Right lobe of liver (tissue), 6 donors: Measurements from ENCODE around the gene HMGCS1. TPM values are rescaled to one million over a fixed set of nuclear protein-coding genes. Genes with fewer than 3 reads are reported as not detected.

ENCODE experiments used
- ATAC-seq, 4 donors: fragments of 200-7000 bp; cut with Tn5 transposase; one replicate each; pipeline ENCODE4 v1.9.1; 2020; ENCODE audit warnings: mild to moderate bottlenecking in 4 of 4, moderate library complexity in 4 of 4
- DNase-seq, 3 donors: peaks; one replicate each; pipeline ENCODE4 v3.0.0-alpha.2; 2020
- H3K27ac ChIP-seq, 3 donors: fragments of 200-600 bp; one replicate each; pipeline ENCODE4 v1.8.0; 2022
- H3K27me3 ChIP-seq, 2 donors: fragments of 200-600 bp; one replicate each; pipeline ENCODE4 v1.8.0; 2022
- H3K36me3 ChIP-seq, 4 donors: fragments of 200-600 bp; sonication (generic) in 1 of 4; one replicate each; pipeline versions ENCODE4 v1.5.1 to v1.8.0; 2017 to 2022; ENCODE audit warnings: control low read depth in 1 of 4
- H3K4me1 ChIP-seq, 4 donors: fragments of 200-600 bp; sonication (generic) in 1 of 4; one replicate each; pipeline versions ENCODE4 v1.5.1 to v1.8.0; 2017 to 2022; ENCODE audit warnings: control low read depth in 1 of 4
- H3K4me3 ChIP-seq, 3 donors: fragments of 200-600 bp; one replicate each; pipeline ENCODE4 v1.8.0; 2022
- H3K9me3 ChIP-seq, 4 donors: fragments of 200-600 bp; sonication (generic) in 1 of 4; one replicate each; pipeline versions ENCODE4 v1.5.1 to v1.8.0; 2017 to 2022; ENCODE audit warnings: control low read depth in 1 of 4
- POLR2A ChIP-seq: fragments of 450-650 bp; IDR thresholded peaks from one replicate; pipeline ENCODE4 v1.6.1; 2017; ENCODE audit warnings: antibody characterized with exemption, mild to moderate bottlenecking
- WGBS: methylation state at CpG from one replicate; pipeline ENCODE4 v1.1.6; 2018; ENCODE audit warnings: low coverage, low lambda C conversion rate; ENCODE audit not compliant: insufficient coverage; ENCODE audit errors: missing lambda C conversion rate; 5-methylcytosine and 5-hydroxymethylcytosine counted together
- intact Hi-C, 2 donors: fragments of 100-400 bp; cut with DNase I; formaldehyde crosslinking; loops; one replicate each; pipeline versions ENCODE4 v1.11.2 to v1.14.1; 2022
- total RNA-seq, 6 experiments: library from RNA; depleted of rRNA in 2 of 6; stranded (reverse); fragments of >200 nt in 2 of 6; fragmentation: NEBNext Ultra II Directional in 3 of 6; extraction: Animal tissue kit (Norgen Biotek cat#: 25700) in 3 of 6; gene quantifications; one replicate each; pipeline versions ENCODE4 v1.1.0 to v1.2.4, GENCODE V29; 2016 to 2023
- TF ChIP-seq, protein P1 (sequence below), 4 donors: fragments of 200-600 bp in 3 of 4; fragments of 450-650 bp in 1 of 4; IDR thresholded peaks; one replicate each; pipeline versions ENCODE4 v1.5.1 to v1.8.0; 2016 to 2022; ENCODE audit warnings: antibody characterized with exemption in 4 of 4, mild to moderate bottlenecking in 2 of 4
- donor health status: DM: no; HTN: yes; CAD: no.
- donor health status: DM: no; HTN: no; CAD: no.
- donor health status: DM: no; HTN: no; CAD: no.
- donor health status: DM: no; HTN: yes; CAD: no.
- donor health status: DM: no; HTN: yes; CAD: no.

The HMGCS1 gene
- total RNA-seq, 6 experiments from 2014 or later, result 27.9 to 341 (median 62.0) TPM

DNA sequence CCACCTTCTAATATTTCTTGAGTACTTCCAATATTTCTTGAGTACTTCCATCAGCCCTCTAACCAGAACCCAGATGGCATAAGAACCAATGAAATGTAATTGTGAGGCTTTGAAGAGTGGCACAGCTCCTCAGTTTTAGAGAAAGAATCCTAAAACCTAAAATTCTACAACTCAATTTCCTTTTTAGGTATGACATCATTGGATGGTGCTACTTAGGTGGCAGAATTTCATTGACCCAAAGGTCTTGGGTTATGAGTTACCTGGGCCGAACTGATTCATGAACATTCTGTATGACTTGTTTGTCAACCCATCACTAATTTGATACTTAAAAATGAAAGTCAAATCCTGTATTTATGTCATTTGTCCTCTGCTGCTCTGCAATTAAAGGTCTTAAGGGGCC is 13.1 kb downstream of the HMGCS1 start:
- DNase-seq, result no peak
- Histone ChIP-seq H3K4me3 (no peak overlapping the region), H3K27me3 (no peaks in the 10 kb centered on the region), H3K27ac (no peak overlapping the region), H3K9me3 (no peaks in the 10 kb centered on the region), H3K36me3 (peaks cover 1 to 46% (median 21%) of the 10 kb centered on the region in 4 donors), H3K4me1 (peaks cover 0 to 30% (median 0%) of the 10 kb centered on the region in 4 donors)
- WGBS, result 54% methylated on average over 1 of the region's 1 CpG
- ATAC-seq, result no peak
- intact Hi-C loops, result no loop called here
- TF ChIP-seq, protein P1, sequence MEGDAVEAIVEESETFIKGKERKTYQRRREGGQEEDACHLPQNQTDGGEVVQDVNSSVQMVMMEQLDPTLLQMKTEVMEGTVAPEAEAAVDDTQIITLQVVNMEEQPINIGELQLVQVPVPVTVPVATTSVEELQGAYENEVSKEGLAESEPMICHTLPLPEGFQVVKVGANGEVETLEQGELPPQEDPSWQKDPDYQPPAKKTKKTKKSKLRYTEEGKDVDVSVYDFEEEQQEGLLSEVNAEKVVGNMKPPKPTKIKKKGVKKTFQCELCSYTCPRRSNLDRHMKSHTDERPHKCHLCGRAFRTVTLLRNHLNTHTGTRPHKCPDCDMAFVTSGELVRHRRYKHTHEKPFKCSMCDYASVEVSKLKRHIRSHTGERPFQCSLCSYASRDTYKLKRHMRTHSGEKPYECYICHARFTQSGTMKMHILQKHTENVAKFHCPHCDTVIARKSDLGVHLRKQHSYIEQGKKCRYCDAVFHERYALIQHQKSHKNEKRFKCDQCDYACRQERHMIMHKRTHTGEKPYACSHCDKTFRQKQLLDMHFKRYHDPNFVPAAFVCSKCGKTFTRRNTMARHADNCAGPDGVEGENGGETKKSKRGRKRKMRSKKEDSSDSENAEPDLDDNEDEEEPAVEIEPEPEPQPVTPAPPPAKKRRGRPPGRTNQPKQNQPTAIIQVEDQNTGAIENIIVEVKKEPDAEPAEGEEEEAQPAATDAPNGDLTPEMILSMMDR (IDR thresholded peaks at IDR 0.05), result no peak
- no peak for TF ChIP-seq POLR2A

GRCh38 chr5:43298443-43298842 is 14.8 kb downstream of the HMGCS1 start:
- DNase-seq, result no peak
- H3K4me1 ChIP-seq, result peaks cover 0 to 17% (median 0%) of the 10 kb centered on the region in 4 donors
- no peak overlapping the region for H3K4me3 ChIP-seq
- intact Hi-C loops, result no loop called here
- no peak for ATAC-seq
- H3K36me3 ChIP-seq, result peaks cover 4 to 62% (median 26%) of the 10 kb centered on the region in 4 donors
- no peaks in the 10 kb centered on the region for H3K27me3 ChIP-seq
- H3K27ac ChIP-seq, result no peak overlapping the region
- 96% methylated on average over 4 of the region's 5 CpGs for WGBS
- TF ChIP-seq POLR2A, result no peak
- TF ChIP-seq, protein P1 (IDR thresholded peaks at IDR 0.05), result no peak
- H3K9me3 ChIP-seq, result no peaks in the 10 kb centered on the region

- TF ChIP-seq, protein P1 (IDR thresholded peaks at IDR 0.05), result no peak
- no peak for TF ChIP-seq POLR2A
- H3K4me3 ChIP-seq, result no peak overlapping the region
- no peak overlapping the region for H3K27ac ChIP-seq
- DNase-seq, result no peak
- H3K36me3 ChIP-seq, result peaks cover 4 to 78% (median 34%) of the 10 kb centered on the region in 4 donors
- H3K27me3 ChIP-seq, result no peaks in the 10 kb centered on the region
- peaks cover 0 to 4% (median 0%) of the 10 kb centered on the region in 4 donors for H3K4me1 ChIP-seq
- 100% methylated on average over 2 of the region's 2 CpGs for WGBS
- H3K9me3 ChIP-seq, result no peaks in the 10 kb centered on the region
- intact Hi-C loops, result no loop called here
- no peak for ATAC-seq
These were observed 16.4 kb downstream of the HMGCS1 start for GRCh38 chr5:43296835-43297234.

DNA sequence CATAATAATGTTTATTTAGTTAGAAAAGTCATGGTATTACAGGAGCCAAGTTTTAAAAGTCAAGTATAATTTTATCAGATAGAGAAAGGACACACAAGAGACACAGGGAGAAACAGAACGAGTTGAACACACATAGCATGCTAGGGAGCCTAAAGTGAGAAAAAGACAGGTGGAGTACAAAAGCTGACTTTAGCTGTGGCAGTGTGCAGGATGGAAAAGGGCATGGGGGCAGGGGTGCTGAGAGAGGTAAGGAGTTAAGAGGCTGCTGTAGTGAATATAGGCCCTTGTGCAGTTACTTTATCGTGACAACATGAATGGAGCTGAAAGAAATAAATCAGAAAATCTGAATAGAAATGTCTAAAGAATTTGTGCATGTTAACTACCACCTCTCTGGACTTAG is 18.0 kb downstream of the HMGCS1 start:
- WGBS, result 66% methylated on average over 2 of the region's 2 CpGs
- intact Hi-C loops, result no loop called here
- H3K9me3 ChIP-seq, result no peaks in the 10 kb centered on the region
- no peak overlapping the region for H3K4me3 ChIP-seq
- DNase-seq (no peak), ATAC-seq (no peak)
- H3K4me1 ChIP-seq, result no peaks in the 10 kb centered on the region
- H3K27me3 ChIP-seq, result no peaks in the 10 kb centered on the region
- no peak overlapping the region for H3K27ac ChIP-seq
- TF ChIP-seq, protein P1 (IDR thresholded peaks at IDR 0.05), result no peak
- no peak for TF ChIP-seq POLR2A
- H3K36me3 ChIP-seq, result peaks cover 4 to 95% (median 40%) of the 10 kb centered on the region in 4 donors

DNA sequence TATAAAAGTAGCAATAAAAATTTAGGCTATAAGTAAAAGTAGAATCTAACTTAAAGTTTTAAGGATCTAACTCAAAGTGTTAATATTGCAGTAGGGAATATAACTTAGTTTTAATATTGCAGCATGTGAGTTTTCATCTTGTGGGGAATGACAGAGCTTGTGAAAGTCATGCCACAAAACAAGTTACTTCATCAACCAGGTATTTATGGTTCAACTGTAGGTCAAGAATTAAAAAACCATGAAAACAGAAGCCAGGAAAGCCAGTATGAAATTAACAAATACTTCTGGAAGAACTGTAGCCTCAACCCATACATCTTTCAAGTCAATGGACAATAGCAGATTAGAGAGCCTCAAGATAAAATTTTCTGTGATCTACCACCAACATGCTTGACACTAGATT is 19.0 kb downstream of the HMGCS1 start:
- H3K27ac ChIP-seq, result no peak overlapping the region
- TF ChIP-seq, protein P1 (IDR thresholded peaks at IDR 0.05), result no peak
- TF ChIP-seq POLR2A, result no peak
- no peak overlapping the region for H3K4me3 ChIP-seq
- ATAC-seq (no peak), DNase-seq (no peak)
- H3K4me1 ChIP-seq, result no peaks in the 10 kb centered on the region
- no peaks in the 10 kb centered on the region for H3K9me3 ChIP-seq
- intact Hi-C loops, result no loop called here
- H3K27me3 ChIP-seq, result no peaks in the 10 kb centered on the region
- H3K36me3 ChIP-seq, result peaks cover 4 to 97% (median 40%) of the 10 kb centered on the region in 4 donors
